Measurements from ENCODE around the gene ZNF169.
"Not testable (repeated sequence)": the region's sequence is repeated elsewhere in the genome, so short reads cannot be mapped to it uniquely, and the experiment has no call there.

ZNF169 gene

DNA sequence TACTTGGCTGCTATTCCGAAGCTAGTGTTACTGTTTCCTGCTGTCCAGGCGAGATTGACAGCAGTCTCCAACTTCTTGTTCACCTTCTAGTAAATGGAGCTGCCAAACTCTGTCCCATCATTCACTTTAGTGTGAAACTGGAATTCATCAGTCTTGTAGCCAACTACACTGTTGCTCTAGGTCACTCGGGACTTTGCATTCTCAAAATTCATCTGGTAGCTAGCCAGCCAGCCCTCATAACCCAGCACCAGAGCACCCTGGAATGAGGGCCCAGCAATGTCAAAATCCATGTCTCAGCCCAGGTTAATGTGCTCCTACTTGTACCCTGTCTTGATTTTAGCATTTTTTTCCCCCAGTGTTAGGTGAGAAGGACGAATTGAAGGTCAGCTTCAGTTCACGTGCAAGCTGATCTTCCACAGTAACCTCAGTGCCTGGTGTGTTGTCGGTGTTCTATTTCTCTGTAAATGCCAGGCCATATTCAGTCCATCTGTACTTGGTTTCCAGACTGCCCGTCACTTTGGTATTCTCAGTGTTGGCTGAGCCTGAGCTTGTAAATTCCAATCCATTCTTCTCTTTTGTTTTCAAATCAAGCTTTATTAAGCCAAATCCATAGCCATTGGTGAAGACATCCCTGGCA, 28.9 kb downstream of the ZNF169 start:
- DNase-seq: no peak

DNA sequence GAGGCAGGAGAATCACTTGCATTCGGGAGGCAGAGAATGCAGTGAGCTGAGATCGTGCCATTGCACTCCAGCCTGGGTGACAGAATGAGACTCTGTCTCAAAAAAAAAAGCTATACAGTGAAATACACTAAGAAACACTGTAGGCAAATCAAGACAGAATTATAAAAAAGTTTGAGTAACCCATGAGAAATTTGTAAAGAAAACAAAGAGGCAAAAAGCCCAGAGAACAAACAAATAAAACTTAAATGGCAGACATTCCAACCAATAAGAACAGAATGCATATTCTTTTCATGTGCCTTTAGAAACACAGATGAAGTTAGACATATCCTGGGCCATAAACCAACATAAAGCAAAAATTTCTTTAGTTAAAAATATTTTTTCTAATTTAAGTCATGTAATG, 30.6 kb downstream of the ZNF169 start:
- DNase-seq: no peak

DNA sequence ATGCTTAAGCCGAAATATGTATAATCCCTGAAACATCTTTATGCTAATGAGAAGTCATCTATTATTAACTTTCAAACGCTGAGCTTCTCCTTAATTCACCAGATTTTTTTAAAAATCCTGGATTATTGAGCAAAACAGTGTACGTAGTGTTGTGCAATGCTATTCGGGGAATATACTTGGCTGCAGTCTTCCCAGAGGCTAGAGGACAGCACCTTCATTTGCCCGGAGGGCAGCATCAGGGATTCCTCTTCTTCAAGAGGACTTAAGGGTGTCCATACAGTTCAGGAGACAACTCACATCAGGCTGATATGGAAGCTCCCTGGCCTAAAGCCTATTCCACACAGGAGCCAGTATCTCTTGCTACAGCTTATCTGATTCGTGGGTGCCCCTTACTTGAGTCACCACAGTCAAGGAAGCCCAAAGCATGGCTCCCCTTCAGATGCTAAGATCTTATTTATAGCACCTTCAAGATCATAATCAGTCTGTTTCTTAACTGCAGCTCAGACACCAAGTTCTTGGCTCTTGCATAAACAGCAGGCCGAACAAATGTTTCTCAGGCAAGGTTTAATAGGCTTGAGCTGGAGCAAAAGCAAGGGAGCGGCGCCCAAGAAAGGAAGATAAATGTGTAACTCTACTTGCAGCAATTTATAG, 40.0 kb downstream of the ZNF169 start:
- no peak for DNase-seq

DNA sequence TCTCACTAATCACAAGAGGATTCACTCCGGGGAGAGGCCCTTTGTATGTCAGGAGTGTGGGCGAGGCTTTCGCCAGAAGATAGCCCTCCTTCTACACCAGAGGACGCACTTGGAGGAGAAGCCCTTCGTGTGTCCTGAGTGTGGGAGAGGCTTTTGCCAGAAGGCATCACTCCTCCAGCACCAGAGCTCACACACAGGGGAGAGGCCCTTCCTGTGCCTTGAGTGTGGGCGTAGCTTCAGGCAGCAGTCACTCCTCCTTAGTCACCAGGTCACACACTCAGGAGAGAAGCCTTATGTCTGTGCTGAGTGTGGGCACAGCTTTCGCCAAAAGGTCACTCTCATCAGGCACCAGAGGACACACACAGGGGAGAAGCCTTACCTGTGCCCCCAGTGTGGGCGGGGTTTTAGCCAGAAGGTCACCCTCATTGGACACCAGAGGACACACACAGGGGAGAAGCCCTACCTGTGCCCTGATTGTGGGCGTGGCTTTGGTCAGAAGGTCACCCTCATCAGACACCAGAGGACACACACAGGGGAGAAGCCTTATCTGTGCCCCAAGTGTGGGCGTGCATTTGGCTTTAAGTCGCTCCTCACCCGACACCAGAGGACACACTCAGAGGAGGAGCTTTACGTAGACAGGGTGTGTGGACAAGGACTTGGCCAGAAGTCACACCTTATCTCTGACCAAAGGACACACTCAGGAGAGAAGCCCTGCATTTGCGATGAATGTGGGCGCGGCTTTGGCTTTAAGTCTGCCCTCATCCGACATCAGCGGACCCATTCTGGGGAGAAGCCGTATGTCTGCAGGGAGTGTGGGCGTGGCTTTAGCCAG, 41.6 kb downstream of the ZNF169 start:
- no peak for DNase-seq

DNA sequence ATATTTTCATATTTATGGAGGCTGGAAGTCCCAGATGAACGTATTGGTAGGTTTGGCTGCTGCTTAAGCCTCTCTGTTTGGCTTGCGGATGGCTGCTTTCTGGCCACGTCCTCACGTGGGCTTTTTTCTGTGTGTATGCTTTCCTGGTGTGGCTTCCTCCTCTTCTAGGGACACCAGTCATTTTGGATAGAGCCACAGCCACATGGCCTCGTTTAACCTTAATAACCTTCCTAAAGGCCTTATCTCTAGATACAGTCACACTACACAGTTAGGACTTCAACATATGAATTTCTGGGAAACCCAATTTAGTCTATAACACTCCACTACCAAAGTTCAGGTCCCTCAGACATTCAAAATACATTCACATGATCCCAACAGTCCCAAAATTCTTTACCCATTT, 42.5 kb downstream of the ZNF169 start:
- no peak for DNase-seq

DNA sequence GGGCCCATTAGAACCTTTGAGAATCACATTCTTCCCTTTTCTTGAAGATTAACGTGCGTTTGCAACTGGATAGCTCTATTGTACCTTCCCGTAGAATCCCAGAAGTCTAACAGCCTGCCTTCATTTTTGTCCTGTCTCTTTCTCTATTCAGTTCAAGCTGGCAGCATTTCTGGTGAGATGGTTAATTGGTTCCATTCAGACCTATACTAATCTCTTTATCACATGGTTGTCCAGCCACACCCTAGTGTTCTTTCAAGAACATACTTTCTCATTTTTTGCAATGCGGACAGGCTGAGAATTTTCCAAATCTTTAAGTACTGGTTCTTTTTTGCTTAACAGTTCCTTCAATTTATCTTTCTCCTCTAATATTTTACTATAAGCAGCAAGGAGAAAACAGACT, 43.3 kb downstream of the ZNF169 start:
- no peak for DNase-seq

DNA sequence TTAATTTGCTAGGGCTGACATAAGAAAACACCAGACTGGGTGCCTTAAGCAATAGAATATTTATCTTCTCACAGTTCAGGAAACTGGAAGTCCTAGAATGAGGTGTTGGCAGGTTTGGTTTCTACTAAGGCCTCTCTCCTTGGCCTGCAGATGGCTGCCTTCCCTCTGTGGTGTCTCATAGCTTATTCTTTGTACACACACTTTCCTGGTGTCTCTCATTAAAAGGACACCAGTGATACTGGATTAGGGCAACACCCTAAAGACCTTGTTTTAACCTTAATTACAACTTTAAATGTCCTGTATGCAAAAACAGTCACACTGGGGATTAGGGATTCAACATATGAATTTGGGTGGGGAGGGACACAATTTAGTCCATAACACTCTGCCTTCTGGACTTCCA, 44.2 kb downstream of the ZNF169 start:
- DNase-seq: no peak

DNA sequence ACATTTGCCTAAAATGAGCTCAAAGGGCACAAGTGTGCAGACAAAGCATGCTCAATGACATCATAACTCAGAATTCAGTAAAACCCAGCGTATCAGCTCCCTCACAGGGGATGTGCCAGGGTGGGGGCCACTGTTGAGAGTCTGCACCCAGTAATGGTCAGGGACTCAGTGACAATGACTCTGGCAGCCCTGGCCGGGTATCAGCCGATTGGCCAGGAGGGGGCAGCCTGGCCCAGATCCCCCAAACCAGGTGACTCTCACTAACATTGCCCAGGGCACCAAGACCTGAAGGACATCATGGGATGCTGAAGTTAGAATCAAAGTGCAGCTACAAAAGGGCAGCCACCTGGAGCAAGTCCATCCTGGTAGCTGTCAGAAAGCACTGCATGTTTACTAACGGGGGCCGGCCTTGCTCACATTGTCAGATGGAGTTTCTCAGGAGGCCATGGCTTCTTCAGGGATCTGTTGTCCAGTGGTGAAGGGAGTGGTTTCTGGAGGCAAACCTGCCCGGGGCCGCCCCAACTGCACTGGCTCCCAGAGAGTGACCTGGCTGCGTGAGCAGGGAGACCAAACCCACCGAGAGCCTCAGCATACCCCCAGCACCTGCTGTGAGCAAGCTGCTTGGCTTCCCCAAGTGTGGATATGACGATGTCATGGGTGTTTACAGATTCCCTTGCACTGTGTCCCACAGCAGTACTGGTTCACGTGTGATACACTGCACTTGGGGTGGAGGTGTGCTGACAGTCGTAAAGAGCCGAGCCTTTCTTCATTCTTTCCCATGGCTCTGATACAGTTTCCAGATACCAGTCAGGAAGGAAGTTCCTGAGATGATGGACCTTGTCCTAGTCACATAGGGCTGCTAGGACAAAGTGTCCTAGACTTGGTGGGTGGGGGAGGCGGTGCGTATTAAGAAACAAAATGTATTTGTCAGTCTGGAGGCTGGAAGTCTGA, 56.2 kb downstream of the ZNF169 start:
- not testable (repeated sequence) for DNase-seq

DNA sequence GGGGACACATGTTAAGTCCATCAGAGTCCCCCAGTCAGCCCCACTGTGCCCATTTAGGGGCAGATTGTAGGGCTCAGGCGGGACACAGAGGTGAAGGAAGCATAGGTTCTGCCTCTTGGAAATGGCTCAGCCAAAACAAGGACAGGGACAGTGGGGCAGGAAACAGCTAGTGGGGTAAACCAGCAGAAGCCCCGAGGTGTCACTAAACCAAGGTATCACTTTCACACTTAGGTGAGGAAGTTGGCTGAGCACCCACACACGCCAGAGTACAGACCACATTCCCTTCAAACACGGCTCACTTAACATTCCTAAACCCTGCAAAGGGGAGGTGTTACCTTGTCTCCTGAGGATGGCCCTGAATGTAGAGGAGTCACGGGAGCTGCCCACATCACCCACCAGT, 57.1 kb downstream of the ZNF169 start:
- not testable (repeated sequence) for DNase-seq

DNA sequence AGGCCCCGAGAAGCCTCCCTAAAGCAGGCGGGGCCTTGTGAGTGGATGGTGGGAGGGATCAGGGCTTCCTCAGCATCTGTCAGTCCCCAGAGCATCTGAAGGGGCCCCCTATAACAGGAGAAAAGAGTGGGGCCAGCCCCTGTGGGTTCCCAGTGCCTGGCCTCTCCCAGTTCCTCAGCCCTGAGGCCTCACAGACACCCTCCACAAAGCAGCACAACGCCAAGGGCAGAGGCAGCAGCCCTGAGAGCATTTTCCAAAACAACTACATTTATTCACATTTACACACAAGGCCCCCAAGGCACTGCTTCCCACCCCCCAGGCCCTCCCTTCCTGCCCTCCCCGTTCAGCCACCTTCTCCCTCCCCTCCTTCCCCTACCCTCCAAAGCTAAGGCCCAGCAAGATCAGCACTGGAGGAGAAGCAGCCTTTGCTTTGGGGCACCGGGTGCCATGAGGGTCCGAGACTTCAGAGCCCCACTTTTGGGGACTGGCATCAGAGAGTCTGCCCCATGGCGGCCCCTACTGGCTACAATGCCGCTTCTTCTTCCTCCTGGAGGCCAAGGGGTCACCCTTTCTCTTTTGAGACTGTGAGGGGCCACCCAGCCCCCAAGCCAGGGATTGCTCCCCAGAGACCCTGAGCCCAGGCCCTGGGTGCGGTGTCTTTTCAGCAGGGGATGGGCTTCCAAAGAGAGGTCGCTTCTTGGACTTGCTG, 59.0 kb downstream of the ZNF169 start:
- not testable (repeated sequence) for DNase-seq

DNA sequence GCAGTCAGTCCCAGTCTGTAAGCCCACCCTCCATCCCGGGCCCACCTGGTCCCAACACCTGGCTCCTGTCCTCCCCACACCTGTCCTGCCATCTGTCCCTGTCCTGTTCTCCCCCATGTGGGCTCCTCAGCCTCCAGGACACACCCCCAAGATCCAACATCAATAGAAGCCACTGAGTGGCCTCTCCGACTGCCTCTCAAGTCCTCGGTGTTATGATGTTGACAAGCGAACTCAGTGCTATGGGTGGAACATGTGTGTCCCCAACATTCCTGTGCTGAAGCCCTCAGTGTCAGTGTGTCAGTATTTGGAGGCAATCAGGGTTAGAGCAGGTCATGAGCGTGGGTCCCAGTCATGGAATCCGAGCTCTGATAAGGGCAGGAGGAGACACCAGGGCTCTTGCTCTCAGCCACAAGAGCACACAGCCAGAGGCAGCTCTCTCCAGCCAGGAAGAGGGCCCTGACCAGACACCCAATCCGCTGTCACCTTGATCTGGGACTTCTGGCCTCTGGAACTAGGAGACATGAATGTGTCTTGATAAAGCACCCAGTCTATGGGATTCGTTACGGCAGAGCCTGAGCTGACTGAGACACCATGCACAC, 63.3 kb downstream of the ZNF169 start:
- not testable (repeated sequence) for DNase-seq

DNA sequence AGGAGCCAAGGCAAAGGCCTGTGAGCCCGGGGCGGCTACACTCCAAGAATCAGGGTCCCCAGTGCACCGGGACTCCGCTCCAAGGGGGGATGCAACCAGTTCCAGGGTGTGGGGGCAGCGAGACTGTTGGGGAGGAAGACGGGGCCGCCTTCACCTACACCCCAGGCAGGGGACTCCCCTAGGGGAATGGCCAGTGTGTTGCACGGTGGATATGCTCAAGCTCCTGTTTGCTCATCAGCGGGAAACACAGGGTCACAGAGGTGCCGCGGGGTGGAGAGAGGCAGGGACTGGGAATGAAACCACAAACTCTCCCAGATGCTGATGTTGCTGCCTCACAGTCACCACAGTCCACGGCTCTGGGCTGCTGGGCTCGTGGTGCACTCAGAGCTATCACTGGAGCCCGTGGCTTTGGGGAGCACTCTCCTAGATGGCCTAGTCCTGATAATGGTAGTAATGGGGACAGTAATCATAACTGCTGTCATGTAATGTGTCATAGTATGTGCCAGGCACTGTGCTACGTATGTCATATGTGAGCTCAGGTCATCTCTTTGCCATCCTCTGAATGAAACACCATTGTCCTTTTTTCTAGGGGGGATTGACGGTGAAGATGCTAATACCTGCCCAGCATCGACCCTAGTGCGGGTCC, 64.2 kb downstream of the ZNF169 start:
- not testable (repeated sequence) for DNase-seq

DNA sequence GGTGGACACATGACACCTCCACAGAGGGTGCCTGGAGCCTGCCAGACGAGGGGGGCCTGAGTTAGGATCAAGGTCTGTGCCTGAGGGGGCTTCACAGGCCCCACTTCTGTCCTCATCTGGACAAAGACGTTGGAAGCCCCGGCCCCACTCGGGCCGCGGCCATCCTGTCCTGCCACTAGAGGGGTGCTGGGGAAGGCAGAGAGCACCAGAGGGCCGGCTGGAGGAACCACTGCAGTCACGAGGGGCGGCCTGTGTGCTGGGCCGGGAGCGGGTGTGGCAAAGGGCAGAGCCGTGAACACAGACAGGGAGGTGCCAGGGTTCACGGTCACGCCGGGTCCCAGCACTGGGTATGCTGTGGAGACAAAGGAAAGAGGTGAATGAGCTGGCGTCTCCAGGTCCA, 66.5 kb downstream of the ZNF169 start:
- DNase-seq: not testable (repeated sequence)

DNA sequence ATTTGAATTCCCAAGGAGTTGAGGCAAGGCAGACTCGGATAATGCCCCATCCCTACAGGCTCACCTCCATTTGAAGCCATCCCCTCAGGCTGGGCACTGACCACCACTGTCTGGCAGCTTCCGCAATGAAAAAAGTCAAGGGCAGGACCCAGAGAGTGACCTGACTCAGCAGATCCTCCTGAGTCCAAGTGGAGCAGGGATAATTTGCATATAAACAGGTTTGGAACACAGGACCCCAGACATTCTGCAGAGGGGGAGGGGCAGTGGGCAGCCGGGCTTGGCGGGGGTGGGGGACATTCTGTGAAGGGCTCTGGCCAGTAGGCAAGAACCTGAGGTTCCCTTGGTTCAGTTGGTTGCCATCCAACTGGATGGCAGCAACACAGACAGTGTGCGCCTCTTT, 69.4 kb downstream of the ZNF169 start, which contains the start of gene NUTM2F:
TSS of gene NUTM2F (minus strand) at position 101 of the 400 bp plus-strand sequence. CDS start at position 80, 21 bp downstream.
- not testable (repeated sequence) for DNase-seq

DNA sequence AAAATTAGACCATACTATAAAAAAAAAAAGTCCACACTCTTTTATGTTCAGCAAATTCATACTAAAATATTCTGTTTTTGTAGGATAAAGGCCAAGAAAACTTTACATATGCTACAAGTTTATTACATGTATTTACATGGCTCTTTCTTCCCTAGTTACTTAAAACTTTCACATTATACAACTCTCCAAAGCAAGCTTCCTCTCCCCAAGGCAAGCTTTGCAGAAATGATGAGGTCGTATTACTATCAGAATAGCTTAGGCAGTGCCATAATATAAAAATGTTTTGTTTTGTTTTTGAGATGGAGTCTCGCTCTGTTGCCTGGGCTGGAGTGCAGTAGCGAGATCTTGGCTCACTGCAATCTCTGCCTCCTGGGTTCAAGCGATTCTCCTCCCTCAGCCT, 77.3 kb downstream of the ZNF169 start:
- DNase-seq: not testable (repeated sequence)

DNA sequence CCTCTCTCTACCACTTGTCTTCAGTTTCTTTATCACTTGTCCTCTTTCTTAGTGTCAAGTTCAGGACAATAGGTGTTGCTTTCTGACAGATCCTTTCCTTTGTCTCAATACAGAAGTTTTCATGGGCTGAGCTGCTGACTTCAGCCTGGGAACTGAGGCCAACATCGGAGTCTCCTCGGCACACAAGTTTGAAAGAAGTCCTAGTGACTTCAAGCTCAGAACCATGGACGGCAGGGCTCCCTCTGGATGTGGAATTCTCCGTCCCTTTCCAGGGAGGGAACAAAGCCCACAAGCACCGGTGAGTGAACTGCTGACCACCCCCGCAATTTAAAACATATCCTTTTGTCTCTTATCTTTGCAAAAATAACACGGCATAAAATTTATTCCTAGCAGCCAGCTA, 79.6 kb downstream of the ZNF169 start:
- DNase-seq: not testable (repeated sequence)

DNA sequence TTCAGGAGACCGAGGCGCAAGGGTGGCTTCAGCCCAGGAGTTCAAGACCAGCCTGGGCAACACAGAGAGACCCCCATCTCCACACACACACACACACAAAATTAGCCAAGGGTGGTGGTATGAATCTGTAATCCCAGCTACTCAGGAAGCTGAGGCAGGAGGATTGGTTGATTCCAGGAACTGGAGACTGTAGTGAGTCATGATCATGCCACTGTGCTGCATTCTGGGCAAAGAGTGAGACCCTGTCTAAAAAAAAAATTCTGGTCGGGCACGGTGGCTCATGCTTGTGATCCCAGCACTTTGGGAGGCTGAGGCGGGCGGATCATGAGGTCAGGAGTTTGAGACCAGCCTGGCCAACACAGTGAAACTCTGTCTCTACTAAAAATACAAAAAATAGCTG, 80.6 kb downstream of the ZNF169 start:
- not testable (repeated sequence) for DNase-seq

DNA sequence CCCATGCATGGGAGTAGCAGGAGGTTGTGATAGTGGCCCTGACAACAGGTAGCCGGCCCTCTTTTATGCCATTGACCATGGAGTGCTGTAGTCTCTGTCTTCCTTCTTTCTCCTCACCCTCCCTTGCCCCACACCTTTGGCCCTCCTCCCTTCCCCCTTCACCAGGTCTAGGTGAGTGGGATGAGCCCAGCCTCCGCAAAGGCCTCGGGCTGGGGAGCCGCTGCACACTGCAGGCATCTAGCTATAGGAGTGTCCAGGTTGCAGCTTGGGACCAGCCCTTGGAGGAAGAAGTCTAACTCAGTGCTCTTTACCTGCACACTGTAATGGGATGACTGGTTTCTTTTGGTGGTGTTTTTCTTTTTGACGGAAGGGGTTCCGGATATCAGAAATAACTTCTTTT, 81.7 kb downstream of the ZNF169 start:
- DNase-seq: not testable (repeated sequence)

DNA sequence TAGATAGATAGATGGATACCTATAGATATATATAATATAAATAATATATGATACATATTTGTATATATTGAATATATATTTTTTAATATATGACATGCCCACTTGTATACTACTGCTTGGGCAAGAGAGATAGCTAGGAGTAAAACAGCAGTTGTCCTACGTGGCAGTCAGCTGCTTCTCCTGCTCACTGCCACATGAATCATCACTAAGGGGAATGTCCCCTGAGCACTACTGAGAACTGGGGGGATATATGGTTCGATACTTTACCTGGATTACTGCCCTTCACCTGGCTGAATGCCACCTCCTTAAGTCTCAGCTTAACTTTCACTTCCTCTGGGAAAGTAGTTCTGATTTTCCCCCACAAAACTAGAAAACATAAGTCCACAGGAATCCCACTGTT, 82.6 kb downstream of the ZNF169 start:
- DNase-seq: not testable (repeated sequence)

DNA sequence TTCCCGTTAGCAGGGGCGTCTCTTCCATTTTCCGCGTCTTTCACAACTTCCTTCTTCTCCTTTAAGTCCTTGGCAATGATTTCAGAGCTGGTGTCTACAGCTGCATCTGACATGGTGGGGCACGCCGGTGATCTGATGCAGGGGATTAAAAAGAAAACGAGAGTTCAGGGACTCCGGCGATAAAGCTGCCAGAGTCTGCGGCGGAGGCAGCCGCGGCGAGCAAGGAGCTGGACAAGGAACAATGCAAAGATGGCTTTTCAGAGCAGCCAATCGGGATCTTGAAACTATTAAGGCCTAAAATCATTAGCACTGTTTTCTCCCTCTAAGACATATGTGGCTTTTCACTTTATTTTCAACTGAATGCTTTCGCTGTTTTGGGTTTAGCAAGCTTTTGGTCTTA, 88.4 kb downstream of the ZNF169 start:
- not testable (repeated sequence) for DNase-seq

DNA sequence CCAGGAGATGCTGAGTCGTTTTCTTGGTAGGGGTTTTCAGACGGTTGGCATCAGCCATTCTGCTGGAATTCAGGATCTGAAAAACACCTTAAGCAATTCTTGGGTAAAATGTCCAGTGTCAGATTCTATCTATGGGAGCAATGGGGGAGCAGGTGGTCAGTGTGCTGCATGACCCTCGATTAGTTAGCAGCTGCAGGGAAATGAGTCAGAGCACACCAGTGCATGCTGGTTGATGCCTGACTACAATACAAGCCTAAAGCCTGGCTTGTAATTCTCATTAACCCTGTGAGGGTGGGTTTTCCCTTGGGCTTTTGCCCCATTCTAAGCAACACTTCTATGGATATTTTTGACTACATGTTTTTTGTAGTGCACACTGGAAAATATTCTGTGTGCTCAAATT, 89.7 kb downstream of the ZNF169 start:
- DNase-seq: not testable (repeated sequence)
